Neural crest cell (in vitro differentiated cells): ENCODE measurements around the gene SNRNP40. TPM values are rescaled to one million over a fixed set of nuclear protein-coding genes. Genes with fewer than 3 reads are reported as not detected.

Experiments
- DNase-seq: peaks from one replicate; pipeline ENCODE4 v3.0.0; 2021; ENCODE audit warnings: low read depth, mixed read lengths, low spot score
- H3K27ac Mint-ChIP-seq: one replicate; pipeline ENCODE4 v1.8.0; 2021; ENCODE audit warnings: mild to moderate bottlenecking, mixed read lengths; ENCODE audit not compliant: unreplicated experiment
- H3K27me3 Mint-ChIP-seq: 2 replicates; pipeline ENCODE4 v1.8.0; 2021; ENCODE audit warnings: low read depth, mild to moderate bottlenecking, mixed read lengths
- H3K36me3 Mint-ChIP-seq: 2 replicates; pipeline ENCODE4 v1.8.0; 2021; ENCODE audit warnings: low read depth, mild to moderate bottlenecking, mixed read lengths
- H3K4me1 Mint-ChIP-seq: 2 replicates; pipeline ENCODE4 v1.8.0; 2021; ENCODE audit warnings: mixed read lengths
- H3K4me3 Mint-ChIP-seq: one replicate; pipeline ENCODE4 v1.8.0; 2021; ENCODE audit warnings: mild to moderate bottlenecking, mixed read lengths
- H3K9me3 Mint-ChIP-seq: 2 replicates; pipeline ENCODE4 v1.8.0; 2021; ENCODE audit warnings: mixed read lengths
- CTCF ChIP-seq: fragments of 200-600 bp; sonication (generic); conservative IDR thresholded peaks from 2 replicates; pipeline ENCODE4 v1.5.0; 2021; ENCODE audit warnings: antibody characterized with exemption, mild to moderate bottlenecking
- total RNA-seq: library from RNA; stranded (reverse); gene quantifications from 2 replicates; pipeline ENCODE4 v1.2.1, GENCODE V29; 2021

Gene SNRNP40
- total RNA-seq, 1 donor from 2014 or later, result 130 TPM

- TF ChIP-seq CTCF, result no peak
- Mint-ChIP-seq H3K36me3 (peaks cover 16% of the 10 kb centered on the region), H3K27ac (no peak overlapping the region)
Observed at GRCh38 chr1:31261916-31262315, 34.7 kb downstream of the SNRNP40 start.

GRCh38 chr1:31259746-31260145, 36.8 kb downstream of the SNRNP40 start:
- H3K4me3 Mint-ChIP-seq, result no peak overlapping the region
- TF ChIP-seq CTCF, result no peak
- no peaks in the 10 kb centered on the region for H3K9me3 Mint-ChIP-seq
- H3K4me1 Mint-ChIP-seq, result no peaks in the 10 kb centered on the region
- no peaks in the 10 kb centered on the region for H3K27me3 Mint-ChIP-seq
- no peak overlapping the region for H3K27ac Mint-ChIP-seq
- no peak for DNase-seq
- peaks cover 14% of the 10 kb centered on the region for H3K36me3 Mint-ChIP-seq

More at GRCh38 chr1:31261916-31262315, 34.7 kb downstream of the SNRNP40 start:
- DNase-seq, result no peak
- H3K9me3 Mint-ChIP-seq, result no peaks in the 10 kb centered on the region
- H3K4me3 Mint-ChIP-seq, result no peak overlapping the region
- H3K27me3 Mint-ChIP-seq, result no peaks in the 10 kb centered on the region
- H3K4me1 Mint-ChIP-seq, result no peaks in the 10 kb centered on the region

GRCh38 chr1:31258581-31258980, 38.0 kb downstream of the SNRNP40 start:
- no peak overlapping the region for H3K27ac Mint-ChIP-seq
- H3K4me1 Mint-ChIP-seq, result no peaks in the 10 kb centered on the region
- DNase-seq, result no peak
- no peak for TF ChIP-seq CTCF
- H3K4me3 Mint-ChIP-seq, result no peak overlapping the region
- no peaks in the 10 kb centered on the region for H3K27me3 Mint-ChIP-seq
- H3K36me3 Mint-ChIP-seq, result peaks cover 14% of the 10 kb centered on the region
- no peaks in the 10 kb centered on the region for H3K9me3 Mint-ChIP-seq

- no peak overlapping the region for H3K27ac Mint-ChIP-seq
- TF ChIP-seq CTCF, result no peak
- no peaks in the 10 kb centered on the region for H3K4me1 Mint-ChIP-seq
- no peaks in the 10 kb centered on the region for H3K27me3 Mint-ChIP-seq
- no peaks in the 10 kb centered on the region for H3K9me3 Mint-ChIP-seq
- no peak overlapping the region for H3K4me3 Mint-ChIP-seq
- DNase-seq, result no peak
- peaks cover 14% of the 10 kb centered on the region for H3K36me3 Mint-ChIP-seq
Observed at GRCh38 chr1:31257213-31257612, 39.4 kb downstream of the SNRNP40 start.

- Mint-ChIP-seq H3K27me3 (no peaks in the 10 kb centered on the region), H3K27ac (no peak overlapping the region), H3K4me1 (no peaks in the 10 kb centered on the region), H3K9me3 (no peaks in the 10 kb centered on the region), H3K36me3 (no peaks in the 10 kb centered on the region), H3K4me3 (no peak overlapping the region)
- no peak for TF ChIP-seq CTCF
- DNase-seq, result no peak
Observed at GRCh38 chr1:31249854-31250253, 46.7 kb downstream of the SNRNP40 start.

- H3K27me3 Mint-ChIP-seq, result no peaks in the 10 kb centered on the region
- H3K36me3 Mint-ChIP-seq, result no peaks in the 10 kb centered on the region
- no peak overlapping the region for H3K4me3 Mint-ChIP-seq
- no peak for DNase-seq
- H3K4me1 Mint-ChIP-seq, result peaks cover 8% of the 10 kb centered on the region
- H3K27ac Mint-ChIP-seq, result no peak overlapping the region
- TF ChIP-seq CTCF, result no peak
- H3K9me3 Mint-ChIP-seq, result no peaks in the 10 kb centered on the region
Observed at GRCh38 chr1:31248276-31248675, 48.3 kb downstream of the SNRNP40 start.
